ENCODE measurements around the gene TRIM8. TPM values are rescaled to one million over a fixed set of nuclear protein-coding genes. Genes with fewer than 3 reads are reported as not detected.
"Not testable (repeated sequence)": the region's sequence is repeated elsewhere in the genome, so short reads cannot be mapped to it uniquely, and the experiment has no call there.

The TRIM8 gene
- total RNA-seq, 1 donor from 2014 or later: 182 TPM

- DNase-seq (ENCODE audit: low read depth): no peak
Observed at GRCh38 chr10:102661658-102662028, 17.4 kb downstream of the TRIM8 start.

GRCh38 chr10:102665904-102666509 is 21.7 kb downstream of the TRIM8 start:
- DNase-seq (ENCODE audit: low read depth): peak; percentile 78
- peak overlapping the region; percentile 16 for H3K4me3 ChIP-seq (ENCODE audit: low read depth, low read length)
- no peak for TF ChIP-seq CTCF (conservative IDR thresholded peaks at IDR 0.05; ENCODE audit: low read depth, low read length)

More at GRCh38 chr10:102661658-102662028, 17.4 kb downstream of the TRIM8 start:
- H3K4me3 ChIP-seq (ENCODE audit: low read depth, low read length): no peak overlapping the region
- no peak for TF ChIP-seq CTCF (conservative IDR thresholded peaks at IDR 0.05; ENCODE audit: low read depth, low read length)

GRCh38 chr10:102667411-102667810 is 23.1 kb downstream of the TRIM8 start:
- DNase-seq (ENCODE audit: low read depth); H3K4me3 ChIP-seq (ENCODE audit: low read depth, low read length): not testable (repeated sequence)

- H3K4me3 ChIP-seq (ENCODE audit: low read depth, low read length): no peak overlapping the region
- no peak for TF ChIP-seq CTCF (conservative IDR thresholded peaks at IDR 0.05; ENCODE audit: low read depth, low read length)
- DNase-seq (ENCODE audit: low read depth): no peak
Observed at GRCh38 chr10:102668326-102669107, 24.2 kb downstream of the TRIM8 start.

GRCh38 chr10:102669206-102670064 is 25.2 kb downstream of the TRIM8 start:
- no peak overlapping the region for H3K4me3 ChIP-seq (ENCODE audit: low read depth, low read length)
- DNase-seq (ENCODE audit: low read depth): no peak
- TF ChIP-seq CTCF (conservative IDR thresholded peaks at IDR 0.05; ENCODE audit: low read depth, low read length): peak; percentile 64

- no peak overlapping the region for H3K4me3 ChIP-seq (ENCODE audit: low read depth, low read length)
- no peak for DNase-seq (ENCODE audit: low read depth)
- no peak for TF ChIP-seq CTCF (conservative IDR thresholded peaks at IDR 0.05; ENCODE audit: low read depth, low read length)
Observed at GRCh38 chr10:102670065-102670670, 25.9 kb downstream of the TRIM8 start.

Data from epithelial cell of proximal tubule (primary cell).